CD4-positive, alpha-beta T cell treated with Interleukin-12 subunit alpha and Interleukin-12 subunit beta, for 1 hour (primary cell): ENCODE data around the gene SMO.
"Not testable (repeated sequence)": the region's sequence is repeated elsewhere in the genome, so short reads cannot be mapped to it uniquely, and the experiment has no call there.

ENCODE experiments used
- DNase-seq: peaks from one replicate; pipeline ENCODE4 v3.0.0-alpha.2; 2020

Gene SMO

GRCh38 chr7:129209067-129209926 is 20.9 kb downstream of the SMO start:
- no peak for DNase-seq

- peak; percentile 53 for DNase-seq
Measured at GRCh38 chr7:129210256-129210988, 22.0 kb downstream of the SMO start.

- no peak for DNase-seq
Measured at GRCh38 chr7:129210989-129211312, 22.5 kb downstream of the SMO start.

GRCh38 chr7:129212126-129212525 is 23.7 kb downstream of the SMO start:
- DNase-seq: no peak

- no peak for DNase-seq
Measured at GRCh38 chr7:129212596-129212995, 24.2 kb downstream of the SMO start.

GRCh38 chr7:129213828-129214227 is 25.4 kb downstream of the SMO start:
- DNase-seq: no peak

GRCh38 chr7:129215691-129216090 is 27.3 kb downstream of the SMO start:
- DNase-seq: not testable (repeated sequence)

GRCh38 chr7:129216101-129216715 is 27.8 kb downstream of the SMO start:
- not testable (repeated sequence) for DNase-seq

GRCh38 chr7:129216821-129217416 is 28.5 kb downstream of the SMO start:
- not testable (repeated sequence) for DNase-seq

- DNase-seq: peak; percentile 82
Measured at GRCh38 chr7:129218514-129219062, 30.2 kb downstream of the SMO start.

- DNase-seq: not testable (repeated sequence)
Measured at GRCh38 chr7:129219166-129219565, 30.7 kb downstream of the SMO start.

- DNase-seq: no peak
Measured at GRCh38 chr7:129222064-129222463, 33.6 kb downstream of the SMO start.

- DNase-seq: peak; percentile 97
Measured at GRCh38 chr7:129224251-129225205, 36.1 kb downstream of the SMO start, which contains the start of gene AHCYL2. AHCYL2 (plus strand) TSS chr7:129225030.

GRCh38 chr7:129225206-129225930 is 36.9 kb downstream of the SMO start:
- DNase-seq: peak; percentile 57

GRCh38 chr7:129225931-129226572 is 37.6 kb downstream of the SMO start:
- DNase-seq: no peak

GRCh38 chr7:129227646-129228578 is 39.5 kb downstream of the SMO start:
- no peak for DNase-seq

GRCh38 chr7:129228633-129229032 is 40.2 kb downstream of the SMO start:
- no peak for DNase-seq

- DNase-seq: no peak
Measured at GRCh38 chr7:129231666-129232065, 43.2 kb downstream of the SMO start.

- no peak for DNase-seq
Measured at GRCh38 chr7:129238546-129238945, 50.1 kb downstream of the SMO start.
